HG03039 (cell line): ENCODE measurements around the gene SLC16A7.
A peak's percentile ranks its signal among the peaks of the same experiment; 100 is the strongest.
"Not testable (repeated sequence)": the region's sequence is repeated elsewhere in the genome, so short reads cannot be mapped to it uniquely, and the experiment has no call there.

Experiments used
- ATAC-seq: cut with Tn5 transposase; IDR thresholded peaks from one replicate; pipeline ENCODE4 v1.9.1; 2021; ENCODE audit warnings: mild to moderate bottlenecking, moderate library complexity; ENCODE audit not compliant: unreplicated experiment

The SLC16A7 gene, protein sequence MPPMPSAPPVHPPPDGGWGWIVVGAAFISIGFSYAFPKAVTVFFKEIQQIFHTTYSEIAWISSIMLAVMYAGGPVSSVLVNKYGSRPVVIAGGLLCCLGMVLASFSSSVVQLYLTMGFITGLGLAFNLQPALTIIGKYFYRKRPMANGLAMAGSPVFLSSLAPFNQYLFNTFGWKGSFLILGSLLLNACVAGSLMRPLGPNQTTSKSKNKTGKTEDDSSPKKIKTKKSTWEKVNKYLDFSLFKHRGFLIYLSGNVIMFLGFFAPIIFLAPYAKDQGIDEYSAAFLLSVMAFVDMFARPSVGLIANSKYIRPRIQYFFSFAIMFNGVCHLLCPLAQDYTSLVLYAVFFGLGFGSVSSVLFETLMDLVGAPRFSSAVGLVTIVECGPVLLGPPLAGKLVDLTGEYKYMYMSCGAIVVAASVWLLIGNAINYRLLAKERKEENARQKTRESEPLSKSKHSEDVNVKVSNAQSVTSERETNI

GRCh38 chr12:59595883-59596540 lies at the start of gene SLC16A7:
Gene SLC16A7, plus strand, starts transcription at chr12:59596029. Its CDS starts 108,773 bp downstream, at chr12:59704802.
- ATAC-seq: peak; percentile 58

DNA sequence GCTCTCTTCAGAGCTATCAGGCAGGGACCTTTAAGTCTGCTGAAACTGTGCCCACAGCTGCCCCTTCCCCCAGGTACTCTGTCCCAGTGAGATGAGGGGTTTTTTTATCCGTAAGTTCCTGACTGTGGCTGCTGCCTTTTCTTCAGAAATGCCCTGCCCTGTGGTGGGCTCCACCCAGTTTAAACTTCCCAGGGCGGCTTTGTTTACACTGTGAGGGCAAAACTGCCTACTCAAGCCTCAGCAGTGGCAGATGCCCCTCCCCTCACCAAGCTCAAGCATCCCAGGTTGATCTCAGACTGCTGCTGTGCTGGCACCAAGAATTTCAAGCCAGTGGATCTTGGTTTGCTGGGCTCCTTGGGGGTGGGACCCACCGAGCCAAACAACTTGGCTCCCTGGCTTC lies 46.9 kb upstream of the SLC16A7 start:
- no peak for ATAC-seq

GRCh38 chr12:59559696-59560095 lies 36.1 kb upstream of the SLC16A7 start:
- ATAC-seq: no peak

DNA sequence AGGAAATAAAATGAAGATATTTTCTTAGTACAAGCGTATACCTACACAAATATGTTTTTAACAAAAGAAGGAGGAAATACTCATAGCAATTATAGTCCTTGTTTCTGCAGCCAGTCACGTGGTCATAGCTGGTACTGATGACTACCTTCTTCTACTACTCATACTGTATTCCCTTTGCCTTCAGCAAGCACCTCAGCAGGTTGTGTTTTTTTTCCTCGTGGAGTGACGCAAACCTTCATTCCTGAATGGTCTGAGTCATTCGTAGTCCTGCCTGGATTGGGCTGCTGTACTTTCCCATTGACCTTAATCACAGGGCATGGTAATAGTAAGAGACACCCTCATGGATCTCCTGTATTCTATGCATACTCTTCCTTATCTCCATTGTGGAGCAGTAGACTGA lies 25.7 kb upstream of the SLC16A7 start:
- ATAC-seq: no peak

GRCh38 chr12:59574406-59574805 lies 21.4 kb upstream of the SLC16A7 start:
- ATAC-seq: no peak

DNA sequence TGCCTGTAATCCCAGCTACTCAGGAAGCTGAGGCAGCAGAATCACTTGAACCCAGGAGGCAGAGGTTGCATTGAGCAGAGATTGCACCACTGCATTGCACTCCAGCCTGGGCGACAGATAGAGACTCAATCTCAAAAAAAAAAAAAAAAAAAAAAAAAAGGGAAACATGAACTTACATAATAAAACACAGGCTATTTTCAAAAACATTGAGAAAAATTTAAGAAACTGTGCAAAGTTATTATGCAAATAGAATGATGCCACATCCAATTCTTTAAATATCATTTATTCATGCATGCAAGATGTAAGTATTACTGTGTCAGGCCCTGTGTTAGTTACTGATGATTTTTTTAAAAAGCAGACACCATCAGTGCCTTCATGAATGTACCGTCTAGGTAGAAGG lies 20.0 kb upstream of the SLC16A7 start:
- no peak for ATAC-seq

DNA sequence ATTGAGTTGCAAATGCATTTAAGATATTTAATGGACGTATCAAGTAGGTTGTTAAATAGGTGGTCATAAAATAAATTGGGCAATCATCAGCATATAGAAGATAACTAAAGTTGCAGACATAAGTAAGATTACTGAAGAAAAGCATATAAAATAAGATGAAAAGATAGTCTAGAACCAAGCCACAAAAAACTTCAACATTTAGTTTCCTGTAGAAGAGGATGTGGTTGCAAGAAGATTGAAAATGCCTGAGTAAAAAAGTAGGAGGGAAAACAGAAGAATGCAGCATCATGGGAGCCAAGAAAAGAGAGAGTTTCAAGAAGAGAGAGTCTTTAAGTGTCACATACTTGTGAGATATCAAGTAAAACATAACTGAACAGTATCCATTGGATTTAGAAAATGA lies 17.6 kb upstream of the SLC16A7 start:
- ATAC-seq: no peak

GRCh38 chr12:59579631-59580030 lies 16.2 kb upstream of the SLC16A7 start:
- no peak for ATAC-seq

DNA sequence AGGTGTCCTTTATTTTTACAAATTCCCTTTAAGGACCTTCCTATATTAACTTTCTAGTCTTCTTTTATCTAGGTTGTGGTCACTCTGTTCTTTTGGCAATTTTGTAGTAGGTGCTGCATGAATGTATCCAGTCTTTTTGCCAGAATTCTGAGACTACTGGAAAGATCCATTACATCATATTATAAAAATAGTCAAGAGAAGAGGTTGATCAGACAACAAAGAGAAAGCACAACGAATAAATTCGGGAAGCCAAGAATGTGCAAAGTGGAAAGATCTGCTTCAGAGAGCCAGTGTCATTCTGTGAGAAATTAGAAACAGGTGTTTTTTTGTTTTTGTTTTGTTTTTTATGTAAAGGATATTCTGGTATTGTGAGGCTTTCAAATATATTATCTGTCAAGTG lies 15.8 kb upstream of the SLC16A7 start:
- no peak for ATAC-seq

- ATAC-seq: no peak
Measured at GRCh38 chr12:59583003-59583712, 12.7 kb upstream of the SLC16A7 start.

DNA sequence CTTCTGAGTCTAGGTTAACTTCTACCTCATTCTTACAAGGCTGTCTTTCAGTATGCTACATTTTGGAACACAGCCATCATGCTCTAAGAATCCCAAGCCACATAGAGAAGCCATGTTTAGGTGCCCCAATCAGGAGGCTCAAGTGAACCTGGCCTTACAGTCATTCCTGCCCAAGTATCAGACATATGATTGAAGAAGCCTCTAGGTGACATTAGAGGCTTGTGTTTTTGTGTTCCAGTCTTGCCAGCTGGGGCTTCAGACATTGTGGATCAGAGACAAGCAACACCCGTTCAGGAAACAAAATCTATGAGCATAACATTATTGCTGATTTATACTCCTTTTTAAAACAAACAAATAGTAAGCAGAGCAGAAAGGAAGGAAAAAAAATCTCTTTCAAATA lies 8.1 kb upstream of the SLC16A7 start:
- ATAC-seq: no peak

GRCh38 chr12:59593761-59594160 lies 2.1 kb upstream of the SLC16A7 start:
- ATAC-seq: no peak

DNA sequence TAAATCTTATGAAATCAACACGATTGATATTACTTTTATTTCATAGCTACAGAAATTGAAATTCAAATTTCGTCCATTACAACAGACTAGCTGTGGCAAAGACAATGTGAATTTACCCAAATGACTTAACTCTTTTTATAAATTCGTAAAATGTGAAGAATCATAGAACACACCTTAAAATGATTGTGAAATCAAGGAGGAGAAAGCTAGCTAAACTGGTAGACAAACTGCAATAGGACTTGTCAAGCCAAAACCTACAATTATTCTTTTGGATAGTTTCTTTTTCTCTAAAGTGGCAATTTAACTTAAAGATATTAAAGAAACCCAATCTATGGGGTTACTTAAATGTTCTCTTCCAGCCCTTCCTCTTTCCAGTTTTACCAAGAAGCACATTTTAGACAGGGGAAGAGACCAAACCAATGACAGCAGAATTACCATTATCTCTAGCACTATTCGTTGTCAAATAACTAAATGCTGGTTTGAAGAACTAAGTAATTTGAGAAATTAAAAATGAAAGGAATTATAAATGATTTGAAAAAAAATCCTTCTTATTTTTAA lies 807 bp upstream of the SLC16A7 start:
- no peak for ATAC-seq

GRCh38 chr12:59595565-59595882 lies 305 bp upstream of the SLC16A7 start:
- ATAC-seq: no peak

- peak; percentile 48 for ATAC-seq
Measured at GRCh38 chr12:59597385-59597781, 1.6 kb downstream of the SLC16A7 start.

- no peak for ATAC-seq
Measured at GRCh38 chr12:59600171-59600570, 4.3 kb downstream of the SLC16A7 start.

DNA sequence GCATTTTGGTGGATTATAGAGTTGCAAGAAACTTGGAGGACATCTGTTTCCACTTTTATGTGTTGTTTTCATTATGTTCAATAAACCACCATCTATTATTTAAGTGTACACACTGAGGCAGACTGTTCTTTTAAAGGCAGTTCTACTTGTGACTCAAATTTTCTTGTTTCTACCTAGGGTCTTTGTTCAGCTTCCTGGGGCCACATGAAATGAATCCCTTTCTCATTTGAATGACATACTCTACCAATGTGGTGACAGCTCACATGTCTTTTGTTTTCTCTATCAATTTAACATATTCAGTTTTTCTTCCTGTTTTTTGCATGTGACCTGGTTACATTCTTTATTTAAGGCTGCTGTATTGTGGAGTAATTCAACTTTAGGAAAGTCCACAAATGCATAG lies 7.9 kb downstream of the SLC16A7 start:
- no peak for ATAC-seq

- ATAC-seq: not testable (repeated sequence)
Measured at GRCh38 chr12:59612823-59613434, 17.1 kb downstream of the SLC16A7 start.

GRCh38 chr12:59615392-59616165 lies 19.8 kb downstream of the SLC16A7 start:
- ATAC-seq: no peak
